IPS DF 19.7 (cell line): ENCODE measurements around the gene OR4D10.

Experiments
- DNase-seq: peaks from one replicate; pipeline ENCODE4 v3.0.0-alpha.2; 2013; ENCODE audit warnings: low read depth, low spot score

Gene OR4D10

DNA sequence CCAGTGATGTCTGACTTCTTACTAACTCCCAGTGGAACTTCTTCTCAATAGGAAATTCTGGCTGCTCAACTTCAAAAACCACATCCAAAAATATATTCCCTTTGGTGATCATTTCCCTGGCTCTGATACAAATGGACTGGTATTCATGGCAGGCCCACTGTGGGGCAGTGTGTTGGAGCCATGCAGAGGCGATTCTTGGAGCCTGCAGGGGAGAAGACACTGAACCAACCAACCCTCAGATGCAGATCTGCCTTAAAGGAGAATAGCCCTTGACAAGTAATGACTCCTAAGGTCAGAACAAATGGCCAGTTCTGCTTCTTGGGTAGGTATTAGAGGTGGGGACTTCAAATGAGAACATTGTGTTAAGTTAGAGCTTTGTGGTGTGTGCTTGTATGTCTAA is 50.4 kb downstream of the OR4D10 start:
- DNase-seq: no peak

- no peak for DNase-seq
Observed at GRCh38 chr11:59528711-59529110, 55.6 kb downstream of the OR4D10 start.
